Middle frontal gyrus (tissue), 1 donor: Measurements from ENCODE around the gene IFI27.
"Not testable (repeated sequence)": the region's sequence is repeated elsewhere in the genome, so short reads cannot be mapped to it uniquely, and the experiment has no call there.

Source experiments
- DNase-seq: peaks from one replicate; pipeline ENCODE4 v3.0.0-alpha.2; 2015; ENCODE audit warnings: low spot score; ENCODE audit errors: extremely low spot score

IFI27 gene

DNA sequence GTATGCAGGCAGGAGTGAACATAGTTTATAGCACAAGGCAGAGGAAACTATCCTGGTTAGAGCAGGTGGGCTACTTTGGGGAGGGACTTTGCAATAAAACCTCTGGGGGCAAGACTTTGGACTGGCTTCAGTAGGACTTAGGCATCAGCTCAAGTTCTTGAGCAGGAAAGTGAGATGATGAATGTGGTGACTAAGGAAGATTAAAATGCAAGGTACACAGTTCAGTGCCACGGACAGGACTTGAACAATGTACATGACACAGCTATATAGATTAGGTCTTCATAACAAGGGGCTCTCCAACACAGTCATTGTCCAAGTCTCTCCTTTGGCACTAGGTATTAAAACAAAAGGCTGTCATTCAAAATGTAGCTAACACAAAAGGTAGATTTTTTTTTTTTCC, 42.1 kb downstream of the IFI27 start:
- DNase-seq = no peak

DNA sequence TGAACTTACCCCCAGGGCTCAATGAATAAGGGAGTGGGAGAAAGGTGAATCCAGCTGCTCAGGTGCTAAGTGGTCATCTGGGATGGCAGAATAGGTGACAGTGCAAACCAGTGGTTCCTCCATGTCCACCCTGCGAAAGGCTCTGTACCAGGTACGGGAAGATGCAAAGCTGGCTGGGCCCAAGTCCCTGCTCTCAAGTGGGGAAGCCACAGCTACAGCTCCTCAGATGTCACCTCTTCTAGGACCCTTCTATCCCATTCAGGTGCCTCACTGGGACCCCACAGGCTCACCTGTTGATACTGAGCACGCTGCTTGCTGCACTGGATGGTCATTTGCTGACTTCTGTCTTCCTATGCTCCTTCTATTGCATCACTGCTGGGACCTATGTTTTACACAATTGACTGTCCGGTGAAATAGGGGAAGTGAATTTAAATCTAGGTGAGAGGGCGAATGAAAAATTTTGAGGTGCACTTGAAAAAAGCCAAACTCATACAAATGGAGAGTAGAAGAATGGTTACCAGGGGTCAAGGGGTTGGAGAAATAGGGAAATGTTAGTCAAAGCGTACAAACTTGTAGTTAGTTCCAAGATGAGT, 43.3 kb downstream of the IFI27 start:
- DNase-seq = no peak

- DNase-seq = not testable (repeated sequence)
These were observed 45.6 kb downstream of the IFI27 start for GRCh38 chr14:94156143-94156542.

- DNase-seq = no peak
These were observed 46.7 kb downstream of the IFI27 start for GRCh38 chr14:94157197-94157596.

GRCh38 chr14:94158239-94158883, 47.8 kb downstream of the IFI27 start:
- DNase-seq = no peak

GRCh38 chr14:94161058-94161457, 50.5 kb downstream of the IFI27 start:
- DNase-seq = no peak

DNA sequence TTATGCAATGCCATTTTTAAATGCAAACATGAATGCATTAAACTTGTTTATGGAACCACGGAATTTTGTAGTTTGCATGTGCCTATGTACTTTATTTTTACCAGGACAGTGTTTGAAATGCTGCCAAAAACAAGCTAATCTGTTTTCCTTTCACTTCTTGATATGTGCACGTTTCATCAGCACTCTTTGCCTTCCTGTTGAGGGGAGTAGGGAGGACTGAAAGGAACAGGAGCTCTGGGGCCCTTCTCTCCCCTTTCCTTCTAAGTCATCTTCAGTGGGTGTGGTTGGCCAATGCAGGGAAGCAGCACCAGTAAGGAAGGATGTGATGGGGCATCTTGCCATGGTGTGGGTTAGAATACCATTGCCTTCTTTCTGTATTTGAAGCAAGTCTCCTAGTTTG, 51.4 kb downstream of the IFI27 start:
- no peak for DNase-seq

DNA sequence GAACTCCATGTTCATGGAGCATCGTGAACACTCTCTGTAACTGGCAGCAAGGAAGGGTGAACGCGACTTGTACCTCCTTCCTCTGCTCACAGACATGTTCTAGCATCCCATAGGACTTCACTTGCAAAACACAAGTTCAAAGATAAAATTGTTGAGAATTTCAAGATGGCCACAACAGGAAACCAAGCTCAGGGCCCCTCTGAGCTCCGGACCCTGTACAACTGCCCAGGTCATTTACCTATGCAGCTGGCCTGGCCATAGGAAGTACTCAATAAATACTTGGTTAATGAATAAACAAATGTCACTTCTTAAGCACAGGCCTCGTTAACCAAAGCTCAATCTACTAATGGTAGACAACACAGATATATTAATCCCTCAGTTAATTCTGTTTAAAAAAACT, 51.9 kb downstream of the IFI27 start:
- DNase-seq = no peak

GRCh38 chr14:94163796-94164195, 53.3 kb downstream of the IFI27 start:
- no peak for DNase-seq

DNA sequence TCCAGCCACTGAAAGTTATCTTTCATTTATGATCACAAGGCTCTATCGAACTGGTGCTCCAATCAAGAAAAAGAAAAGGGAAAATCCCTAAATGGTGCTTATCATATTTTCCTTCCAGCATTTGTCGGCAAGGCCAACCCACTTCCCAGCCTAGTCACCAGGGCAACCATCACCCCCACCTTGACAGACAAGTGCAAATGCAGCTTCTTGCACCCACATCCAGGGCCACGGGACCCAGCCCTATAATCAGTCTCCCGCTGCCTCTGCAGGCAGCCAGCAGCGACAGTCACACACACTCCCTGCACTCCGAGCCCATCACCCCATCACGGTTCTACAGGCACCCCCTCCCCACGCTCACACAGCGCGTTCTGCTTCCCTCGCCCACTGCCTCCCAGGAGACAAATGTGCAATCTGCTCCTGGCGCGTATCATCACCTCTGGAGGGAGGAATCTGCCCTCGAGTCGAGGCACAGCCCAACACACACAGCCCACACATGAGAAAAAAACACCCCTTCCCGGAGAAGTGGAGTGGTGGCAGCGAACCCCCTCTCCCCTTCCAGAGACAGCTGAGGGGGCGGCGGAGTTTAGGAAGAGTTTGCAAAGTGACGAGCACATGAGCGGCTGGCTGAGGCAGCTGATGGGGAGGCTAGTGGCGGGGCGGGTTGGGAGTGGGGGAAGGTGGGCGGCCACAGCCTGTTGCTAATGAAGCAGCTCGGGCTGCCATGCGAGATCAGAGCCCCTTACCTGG, 54.3 kb downstream of the IFI27 start:
- DNase-seq = no peak

DNA sequence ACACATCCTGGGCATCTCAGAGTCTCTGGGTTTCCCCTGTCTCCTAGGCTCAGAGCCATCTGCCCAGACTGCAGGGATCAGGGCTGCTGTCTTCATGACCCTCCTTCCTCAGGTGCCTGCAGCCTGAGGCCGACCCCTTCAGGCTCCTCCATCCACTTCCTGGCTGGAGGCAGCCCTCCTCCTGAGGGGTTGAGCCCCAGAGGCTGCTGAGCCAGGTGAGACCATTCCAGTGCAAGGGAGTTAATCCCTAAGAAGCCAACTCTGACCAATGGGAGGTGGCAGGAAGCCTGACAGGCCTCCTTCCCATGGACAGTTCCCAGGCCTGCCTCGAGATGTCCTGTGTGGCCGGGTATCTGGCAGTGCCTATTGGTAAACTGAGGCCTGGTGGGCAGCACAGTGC, 55.2 kb downstream of the IFI27 start:
- DNase-seq = no peak
